ENCODE measurements around the gene PEX3. TPM values are rescaled to one million over a fixed set of nuclear protein-coding genes. Genes with fewer than 3 reads are reported as not detected.

The PEX3 gene
- total RNA-seq, 1 experiment from 2014 or later, result 20.9 TPM

DNA sequence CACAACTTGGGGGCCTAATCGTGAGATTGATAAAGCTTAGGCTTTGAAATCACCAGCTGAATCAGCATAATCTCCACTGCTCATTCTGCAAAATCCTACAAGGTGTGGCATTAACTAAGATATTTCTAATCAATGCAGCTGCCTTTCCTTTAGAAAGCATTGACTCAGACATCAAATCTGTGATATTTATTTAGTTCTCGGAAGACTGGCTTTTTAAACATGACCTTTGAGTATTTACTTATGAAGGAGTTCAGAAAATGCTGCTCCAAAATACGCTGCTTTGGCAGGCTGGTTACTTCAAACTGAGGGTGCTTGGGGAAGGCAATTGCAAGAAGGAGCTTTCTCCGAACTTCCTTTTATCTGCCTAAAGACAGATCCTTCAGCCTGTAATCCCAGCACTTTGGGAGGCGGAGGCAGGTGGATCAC, 84.6 kb downstream of the PEX3 start:
- Histone ChIP-seq H3K36me3 (ENCODE audit: low read depth) (no peaks in the 10 kb centered on the region), H3K4me2 (no peak overlapping the region), H3K27ac (no peak overlapping the region), H4K20me1 (ENCODE audit: insufficient read depth) (no peaks in the 10 kb centered on the region), H3K27me3 (ENCODE audit: insufficient read depth, low read depth) (no peaks in the 10 kb centered on the region), H3K9me2 (ENCODE audit: insufficient read depth) (no peaks in the 10 kb centered on the region), H3K4me3 (no peak overlapping the region), H3F3A (ENCODE audit: insufficient read depth, low read depth) (no peaks in the 10 kb centered on the region), H3K4me1 (replicated peaks; ENCODE audit: insufficient read depth) (peaks cover 4% of the 10 kb centered on the region; the same call in 1 of the 2 replicates), H2AFZ (no peak overlapping the region), H3K9me3 (ENCODE audit: insufficient read depth, low read depth) (no peaks in the 10 kb centered on the region), H3K79me2 (ENCODE audit: low read depth) (no peaks in the 10 kb centered on the region)
- ChIA-PET CTCF (interaction anchor here (0.7 kb wide), 1 partner anchor 1061 kb away, joined by 3 read pairs; no protein-coding TSS in a partner anchor), POLR2A (ENCODE audit: unreplicated experiment) (no interaction called here)
- no peak for DNase-seq
- BruUV-seq (replicated peaks), result no TSS peak
- intact Hi-C loops (cut with micrococcal nuclease; ENCODE audit: unreplicated experiment), result loop anchor here (10.0 kb wide), 1 partner anchor 1060 kb away; no protein-coding TSS in a partner anchor
- TF ChIP-seq, protein P1, sequence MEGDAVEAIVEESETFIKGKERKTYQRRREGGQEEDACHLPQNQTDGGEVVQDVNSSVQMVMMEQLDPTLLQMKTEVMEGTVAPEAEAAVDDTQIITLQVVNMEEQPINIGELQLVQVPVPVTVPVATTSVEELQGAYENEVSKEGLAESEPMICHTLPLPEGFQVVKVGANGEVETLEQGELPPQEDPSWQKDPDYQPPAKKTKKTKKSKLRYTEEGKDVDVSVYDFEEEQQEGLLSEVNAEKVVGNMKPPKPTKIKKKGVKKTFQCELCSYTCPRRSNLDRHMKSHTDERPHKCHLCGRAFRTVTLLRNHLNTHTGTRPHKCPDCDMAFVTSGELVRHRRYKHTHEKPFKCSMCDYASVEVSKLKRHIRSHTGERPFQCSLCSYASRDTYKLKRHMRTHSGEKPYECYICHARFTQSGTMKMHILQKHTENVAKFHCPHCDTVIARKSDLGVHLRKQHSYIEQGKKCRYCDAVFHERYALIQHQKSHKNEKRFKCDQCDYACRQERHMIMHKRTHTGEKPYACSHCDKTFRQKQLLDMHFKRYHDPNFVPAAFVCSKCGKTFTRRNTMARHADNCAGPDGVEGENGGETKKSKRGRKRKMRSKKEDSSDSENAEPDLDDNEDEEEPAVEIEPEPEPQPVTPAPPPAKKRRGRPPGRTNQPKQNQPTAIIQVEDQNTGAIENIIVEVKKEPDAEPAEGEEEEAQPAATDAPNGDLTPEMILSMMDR (conservative IDR thresholded peaks at IDR 0.05), result no peak
- TF ChIP-seq EZH2 (IDR thresholded peaks at IDR 0.05; ENCODE audit: low read depth), result no peak

DNA sequence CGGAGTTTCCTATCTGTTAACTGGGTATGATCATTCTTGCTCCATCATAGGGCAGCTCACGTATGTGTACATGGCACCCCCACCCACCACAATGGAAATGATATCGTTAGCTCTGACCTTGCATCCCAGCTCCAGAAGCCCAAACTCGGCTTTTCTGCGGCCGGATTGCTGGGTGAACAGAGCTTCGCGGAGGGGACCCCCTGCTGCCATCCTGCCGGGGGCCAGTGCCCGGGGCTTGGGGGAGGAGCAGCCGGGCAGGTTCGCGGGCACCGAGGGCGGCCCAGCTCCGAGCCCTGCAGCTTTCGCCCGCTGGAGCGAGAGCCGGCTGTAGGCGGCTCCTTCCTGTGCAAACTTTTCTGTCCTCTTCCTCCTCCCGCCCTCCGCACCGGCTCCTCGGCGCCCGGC, 85.9 kb downstream of the PEX3 start:
- peaks cover 4% of the 10 kb centered on the region; the same call in 1 of the 2 replicates for H3K4me1 ChIP-seq (replicated peaks; ENCODE audit: insufficient read depth)
- H3K4me2 ChIP-seq, result peak overlapping the region; percentile 89
- no peaks in the 10 kb centered on the region for H3F3A ChIP-seq (ENCODE audit: insufficient read depth, low read depth)
- POLR2A ChIA-PET (ENCODE audit: unreplicated experiment), result interaction anchor here (0.6 kb wide), 1 partner anchor 307 kb away, joined by 6 read pairs; the partner anchor contains the start of gene LTV1
- H3K79me2 ChIP-seq (ENCODE audit: low read depth), result no peaks in the 10 kb centered on the region
- no peaks in the 10 kb centered on the region for H3K9me3 ChIP-seq (ENCODE audit: insufficient read depth, low read depth)
- no peak for TF ChIP-seq EZH2 (IDR thresholded peaks at IDR 0.05; ENCODE audit: low read depth)
- TF ChIP-seq, protein P1 (conservative IDR thresholded peaks at IDR 0.05), result 0 out of 2 replicates have a peak, but pooled peaks have one; percentile 3
- H4K20me1 ChIP-seq (ENCODE audit: insufficient read depth), result no peaks in the 10 kb centered on the region
- H3K9me2 ChIP-seq (ENCODE audit: insufficient read depth), result no peaks in the 10 kb centered on the region
- no peak for DNase-seq
- no peaks in the 10 kb centered on the region for H3K36me3 ChIP-seq (ENCODE audit: low read depth)
- CTCF ChIA-PET, result no interaction called here
- H3K27me3 ChIP-seq (ENCODE audit: insufficient read depth, low read depth), result no peaks in the 10 kb centered on the region
- peak overlapping the region; percentile 85 for H2AFZ ChIP-seq
- peak overlapping the region; percentile 79 for H3K4me3 ChIP-seq
- no peak overlapping the region for H3K27ac ChIP-seq
- no TSS peak for BruUV-seq (replicated peaks)
- intact Hi-C loops (cut with micrococcal nuclease; ENCODE audit: unreplicated experiment), result loop anchor here (10.0 kb wide), 1 partner anchor 1062 kb away; no protein-coding TSS in a partner anchor

DNA sequence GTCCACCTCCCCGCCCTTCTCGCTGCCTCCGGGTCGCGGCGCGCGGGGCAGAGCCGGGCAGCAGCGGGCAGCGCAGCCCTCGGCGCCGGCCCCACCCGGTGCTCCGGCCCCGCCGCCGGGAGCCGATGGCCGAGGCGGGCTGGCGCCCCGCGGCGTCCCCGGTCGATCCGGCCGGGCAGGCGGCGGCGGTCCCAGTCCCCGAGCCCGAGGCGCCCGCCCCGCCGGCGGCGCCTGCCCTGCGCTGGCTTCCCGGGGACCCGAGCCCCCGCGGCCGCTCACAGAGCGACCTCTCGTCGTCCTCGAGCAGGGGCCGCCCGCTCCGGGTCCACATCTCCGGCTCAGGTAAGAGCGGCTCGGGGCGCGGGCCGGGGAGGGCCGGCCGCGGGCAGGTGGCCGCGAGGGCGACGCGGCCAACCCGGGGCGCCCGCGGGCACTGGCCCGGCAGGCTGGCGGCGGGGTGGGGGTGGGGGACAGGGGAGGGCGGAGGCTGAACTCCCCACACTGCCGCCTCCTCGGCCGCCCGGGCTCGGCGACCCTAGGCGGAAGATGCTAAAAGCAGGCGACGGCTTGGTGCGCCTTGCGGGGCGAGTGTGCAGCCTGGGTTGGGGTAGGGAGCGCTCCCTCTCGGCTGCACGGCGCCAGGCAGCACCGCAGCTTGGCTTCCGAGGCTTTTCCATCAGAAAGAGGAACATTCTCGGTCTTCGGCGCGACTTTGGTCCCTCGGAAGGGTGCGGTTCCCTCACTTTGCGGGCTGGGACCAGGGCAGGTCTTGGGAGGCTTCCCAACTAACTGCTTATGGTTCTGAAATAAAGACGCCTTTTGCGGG, 86.5 kb downstream of the PEX3 start:
- no peak for TF ChIP-seq EZH2 (IDR thresholded peaks at IDR 0.05; ENCODE audit: low read depth)
- TF ChIP-seq, protein P1 (conservative IDR thresholded peaks at IDR 0.05), result no peak; the same call in 1 of the 2 replicates
- Histone ChIP-seq H3F3A (ENCODE audit: insufficient read depth, low read depth) (no peaks in the 10 kb centered on the region), H3K9me3 (ENCODE audit: insufficient read depth, low read depth) (no peaks in the 10 kb centered on the region), H3K4me3 (peak overlapping the region; percentile 79), H4K20me1 (ENCODE audit: insufficient read depth) (no peaks in the 10 kb centered on the region), H3K27me3 (ENCODE audit: insufficient read depth, low read depth) (no peaks in the 10 kb centered on the region), H3K4me2 (peak overlapping the region; percentile 89), H3K9me2 (ENCODE audit: insufficient read depth) (no peaks in the 10 kb centered on the region), H3K4me1 (replicated peaks; ENCODE audit: insufficient read depth) (peaks cover 4% of the 10 kb centered on the region; the same call in 1 of the 2 replicates), H2AFZ (peak overlapping the region; percentile 85), H3K27ac (no peak overlapping the region), H3K79me2 (ENCODE audit: low read depth) (no peaks in the 10 kb centered on the region), H3K36me3 (ENCODE audit: low read depth) (no peaks in the 10 kb centered on the region)
- ChIA-PET CTCF (no interaction called here), POLR2A (ENCODE audit: unreplicated experiment) (interaction anchor here (0.7 kb wide), 1 partner anchor 360 kb away, joined by 4 read pairs; no protein-coding TSS in a partner anchor)
- intact Hi-C loops (cut with micrococcal nuclease; ENCODE audit: unreplicated experiment), result loop anchor here (10.0 kb wide), 1 partner anchor 1062 kb away; no protein-coding TSS in a partner anchor
- BruUV-seq (replicated peaks), result no TSS peak
- peak in 1 of 2 experiments; percentile 62 for DNase-seq

All from PC-9 (cell line).